BE2C (cell line): ENCODE data around the gene KNSTRN.

Experiments used
- DNase-seq: peaks from one replicate; pipeline ENCODE4 v3.0.0-alpha.2; 2020
- H3K27me3 ChIP-seq: fragments of 250-450 bp; sonication (Bioruptor Pico); 2 replicates; pipeline ENCODE4 v1.5.1; 2020; ENCODE audit warnings: mild to moderate bottlenecking
- H3K36me3 ChIP-seq: fragments of 250-450 bp; sonication (Bioruptor Pico); 2 replicates; pipeline ENCODE4 v1.5.1; 2020; ENCODE audit warnings: mild to moderate bottlenecking
- H3K4me1 ChIP-seq: fragments of 250-450 bp; sonication (Bioruptor Pico); 2 replicates; pipeline ENCODE4 v1.5.1; 2020
- H3K4me3 ChIP-seq: 2 replicates; pipeline ENCODE4 v1.5.1; 2011; ENCODE audit warnings: low read depth, low read length
- H3K9me3 ChIP-seq: fragments of 250-450 bp; sonication (Bioruptor Pico); 2 replicates; pipeline ENCODE4 v1.5.1; 2020
- CTCF ChIP-seq: IDR thresholded peaks from 2 replicates; pipeline ENCODE4 v1.5.1; 2012; ENCODE audit warnings: mild to moderate bottlenecking, low read depth, low read length

KNSTRN gene

GRCh38 chr15:40436116-40436891 lies 53.8 kb downstream of the KNSTRN start:
- H3K4me3 ChIP-seq, result peak overlapping the region; percentile 61
- TF ChIP-seq CTCF, result no peak
- H3K4me1 ChIP-seq, result 0 out of 2 replicates have a peak, but pooled peaks cover 12% of the 10 kb centered on the region
- no peaks in the 10 kb centered on the region for H3K27me3 ChIP-seq
- no peaks in the 10 kb centered on the region for H3K9me3 ChIP-seq
- no peaks in the 10 kb centered on the region for H3K36me3 ChIP-seq
- DNase-seq, result peak; percentile 50

GRCh38 chr15:40436892-40437751 lies 54.6 kb downstream of the KNSTRN start:
- Histone ChIP-seq H3K4me3 (peak overlapping the region; percentile 61), H3K36me3 (no peaks in the 10 kb centered on the region), H3K4me1 (0 out of 2 replicates have a peak, but pooled peaks cover 12% of the 10 kb centered on the region), H3K9me3 (no peaks in the 10 kb centered on the region), H3K27me3 (no peaks in the 10 kb centered on the region)
- DNase-seq, result no peak
- TF ChIP-seq CTCF, result no peak

GRCh38 chr15:40437752-40438687 lies 55.5 kb downstream of the KNSTRN start:
- no peak for TF ChIP-seq CTCF
- no peak overlapping the region for H3K4me3 ChIP-seq
- peaks cover 12% of the 10 kb centered on the region; the same call in 1 of the 2 replicates for H3K4me1 ChIP-seq
- H3K27me3 ChIP-seq, result no peaks in the 10 kb centered on the region
- DNase-seq, result no peak
- no peaks in the 10 kb centered on the region for H3K9me3 ChIP-seq
- no peaks in the 10 kb centered on the region for H3K36me3 ChIP-seq

GRCh38 chr15:40438712-40439111 lies 56.2 kb downstream of the KNSTRN start:
- peaks cover 12% of the 10 kb centered on the region; the same call in 1 of the 2 replicates for H3K4me1 ChIP-seq
- no peaks in the 10 kb centered on the region for H3K27me3 ChIP-seq
- no peak for DNase-seq
- H3K4me3 ChIP-seq, result no peak overlapping the region
- H3K36me3 ChIP-seq, result no peaks in the 10 kb centered on the region
- H3K9me3 ChIP-seq, result no peaks in the 10 kb centered on the region
- no peak for TF ChIP-seq CTCF

- Histone ChIP-seq H3K4me3 (peak overlapping the region; percentile 72), H3K27me3 (no peaks in the 10 kb centered on the region), H3K9me3 (no peaks in the 10 kb centered on the region), H3K36me3 (no peaks in the 10 kb centered on the region), H3K4me1 (peaks cover 12% of the 10 kb centered on the region; the same call in 1 of the 2 replicates)
- no peak for DNase-seq
- TF ChIP-seq CTCF, result no peak
These were observed 57.0 kb downstream of the KNSTRN start for GRCh38 chr15:40439461-40439959.
